GM19438 (cell line): ENCODE results near the gene TPX2.
"Not testable (repeated sequence)": the region's sequence is repeated elsewhere in the genome, so short reads cannot be mapped to it uniquely, and the experiment has no call there.

ENCODE experiments used
- ATAC-seq: cut with Tn5 transposase; IDR thresholded peaks from one replicate; pipeline ENCODE4 v1.9.1; 2021; ENCODE audit warnings: low read depth; ENCODE audit not compliant: unreplicated experiment

The TPX2 gene

GRCh38 chr20:31811796-31812728 is 73.0 kb downstream of the TPX2 start:
- ATAC-seq = no peak

GRCh38 chr20:31813611-31814010 is 74.5 kb downstream of the TPX2 start:
- ATAC-seq = no peak

- not testable (repeated sequence) for ATAC-seq
Measured at GRCh38 chr20:31814142-31814541, 75.1 kb downstream of the TPX2 start.

GRCh38 chr20:31815408-31816188 is 76.5 kb downstream of the TPX2 start:
- no peak for ATAC-seq

GRCh38 chr20:31816221-31816620 is 77.1 kb downstream of the TPX2 start:
- no peak for ATAC-seq

- no peak for ATAC-seq
Measured at GRCh38 chr20:31817461-31817860, 78.4 kb downstream of the TPX2 start.

- no peak for ATAC-seq
Measured at GRCh38 chr20:31818376-31818908, 79.4 kb downstream of the TPX2 start.

- no peak for ATAC-seq
Measured at GRCh38 chr20:31819083-31819784, 80.1 kb downstream of the TPX2 start, which contains the start of gene MYLK2. Gene MYLK2 (plus strand): TSS chr20:31819356. CDS start chr20:31819581, 225 bp downstream.

GRCh38 chr20:31820228-31820627 is 81.1 kb downstream of the TPX2 start:
- ATAC-seq = no peak

GRCh38 chr20:31821427-31821826 is 82.3 kb downstream of the TPX2 start:
- ATAC-seq = no peak

- ATAC-seq = no peak
Measured at GRCh38 chr20:31822421-31823330, 83.6 kb downstream of the TPX2 start.

GRCh38 chr20:31823360-31824124 is 84.5 kb downstream of the TPX2 start:
- ATAC-seq = no peak

- ATAC-seq = no peak
Measured at GRCh38 chr20:31824125-31824485, 85.0 kb downstream of the TPX2 start.

- ATAC-seq = no peak
Measured at GRCh38 chr20:31824554-31825313, 85.6 kb downstream of the TPX2 start.

GRCh38 chr20:31826074-31826473 is 87.0 kb downstream of the TPX2 start:
- no peak for ATAC-seq

GRCh38 chr20:31827059-31827458 is 88.0 kb downstream of the TPX2 start:
- no peak for ATAC-seq

GRCh38 chr20:31828016-31828415 is 88.9 kb downstream of the TPX2 start:
- not testable (repeated sequence) for ATAC-seq

- ATAC-seq = no peak
Measured at GRCh38 chr20:31829731-31830130, 90.6 kb downstream of the TPX2 start.
